HEK293 (cell line): ENCODE measurements around the gene CD74.

Experiments used
- CTCF ChIA-PET: fragments of 350-600 bp; formaldehyde crosslinking; extraction: SDS; loops from one replicate; lab custom pipeline; 2021; ENCODE audit warnings: antibody characterized with exemption; lab: Yijun Ruan, JAX
- POLR2A ChIA-PET: fragments of 300-600 bp; formaldehyde crosslinking; extraction: SDS; loops from one replicate; lab custom pipeline; 2020; ENCODE audit warnings: antibody characterized with exemption, inconsistent platforms; lab: Yijun Ruan, JAX
- H3K27ac ChIP-seq: fragments of 200-500 bp; sonication (Bioruptor generic); 2 replicates; pipeline ENCODE4 v1.5.1; 2014; ENCODE audit warnings: low read depth, low read length, control low read depth, inconsistent platforms; ENCODE audit errors: extremely low read depth
- H3K36me3 ChIP-seq, 2 experiments: fragments of 200-500 bp in 1 of 2; sonication (Bioruptor generic) in 1 of 2; 1 replicate in 1 of 2; 2 replicates in 1 of 2; pipeline ENCODE4 v1.5.1; 2014 to 2017; ENCODE audit warnings: inconsistent platforms in 2 of 2, low read length in 2 of 2; ENCODE audit not compliant: control insufficient read depth in 2 of 2, insufficient read depth in 1 of 2
- H3K4me1 ChIP-seq: fragments of 200-500 bp; sonication (Bioruptor generic); 2 replicates; pipeline ENCODE4 v1.5.1; 2014; ENCODE audit warnings: mild to moderate bottlenecking, low read length, inconsistent platforms; ENCODE audit not compliant: control insufficient read depth, insufficient read depth
- H3K4me3 ChIP-seq: 2 replicates; pipeline ENCODE4 v1.5.1; 2011; ENCODE audit warnings: low read depth, mild to moderate bottlenecking, control low read depth, low read length, moderate library complexity
- H3K9me3 ChIP-seq: fragments of 200-500 bp; sonication (Bioruptor generic); 2 replicates; pipeline ENCODE4 v1.5.1; 2014; ENCODE audit warnings: low read depth, low read length, inconsistent platforms; ENCODE audit not compliant: control insufficient read depth, insufficient read depth
- ATF2 ChIP-seq: fragments of 450-650 bp; formaldehyde crosslinking; IDR thresholded peaks from 2 replicates; pipeline ENCODE4 v1.5.1; 2016; ENCODE audit warnings: missing biosample characterization, missing genetic modification characterization, low read depth
- SP2 ChIP-seq: fragments of 450-650 bp; formaldehyde crosslinking; IDR thresholded peaks from 2 replicates; pipeline ENCODE4 v1.5.1; 2016; ENCODE audit warnings: missing biosample characterization, missing genetic modification characterization
- YY1 ChIP-seq: fragments of 450-650 bp; formaldehyde crosslinking; IDR thresholded peaks from 2 replicates; pipeline ENCODE4 v1.5.1; 2018; ENCODE audit warnings: missing biosample characterization, missing genetic modification characterization
- ZBTB17 ChIP-seq: fragments of 450-650 bp; formaldehyde crosslinking; IDR thresholded peaks from 2 replicates; pipeline ENCODE4 v1.5.1; 2016; ENCODE audit warnings: missing biosample characterization, missing genetic modification characterization
- ZBTB21 ChIP-seq: fragments of 450-650 bp; formaldehyde crosslinking; IDR thresholded peaks from 2 replicates; pipeline ENCODE4 v1.5.1; 2017; ENCODE audit warnings: missing biosample characterization, missing genetic modification characterization
- ZBTB49 ChIP-seq: fragments of 450-650 bp; formaldehyde crosslinking; IDR thresholded peaks from 2 replicates; pipeline ENCODE4 v1.5.1; 2016; ENCODE audit warnings: missing biosample characterization, missing genetic modification characterization, low read depth
- ZFP3 ChIP-seq: fragments of 450-650 bp; formaldehyde crosslinking; IDR thresholded peaks from 2 replicates; pipeline ENCODE4 v1.5.1; 2016; ENCODE audit warnings: low read depth, missing biosample characterization, missing genetic modification characterization
- ZFP37 ChIP-seq: fragments of 450-650 bp; formaldehyde crosslinking; IDR thresholded peaks from 2 replicates; pipeline ENCODE4 v1.5.1; 2016; ENCODE audit warnings: missing biosample characterization, missing genetic modification characterization
- ZNF2 ChIP-seq: fragments of 450-650 bp; formaldehyde crosslinking; IDR thresholded peaks from 2 replicates; pipeline ENCODE4 v1.5.1; 2016; ENCODE audit warnings: missing biosample characterization, missing genetic modification characterization
- ZNF280C ChIP-seq: fragments of 450-650 bp; formaldehyde crosslinking; IDR thresholded peaks from 2 replicates; pipeline ENCODE4 v1.5.1; 2016; ENCODE audit warnings: missing biosample characterization, missing genetic modification characterization
- ZNF391 ChIP-seq: fragments of 450-650 bp; formaldehyde crosslinking; IDR thresholded peaks from 2 replicates; pipeline ENCODE4 v1.5.1; 2016; ENCODE audit warnings: low read depth, missing biosample characterization, missing genetic modification characterization, borderline replicate concordance
- ZNF473 ChIP-seq: fragments of 450-650 bp; formaldehyde crosslinking; IDR thresholded peaks from 2 replicates; pipeline ENCODE4 v1.5.1; 2017; ENCODE audit warnings: missing biosample characterization, missing genetic modification characterization
- ZNF548 ChIP-seq: fragments of 450-650 bp; formaldehyde crosslinking; IDR thresholded peaks from 2 replicates; pipeline ENCODE4 v1.5.1; 2016; ENCODE audit warnings: missing biosample characterization, missing genetic modification characterization
- ZNF629 ChIP-seq: fragments of 450-650 bp; formaldehyde crosslinking; IDR thresholded peaks from 2 replicates; pipeline ENCODE4 v1.5.1; 2017; ENCODE audit warnings: missing biosample characterization, missing genetic modification characterization
- ZNF76 ChIP-seq: fragments of 450-650 bp; formaldehyde crosslinking; IDR thresholded peaks from 2 replicates; pipeline ENCODE4; 2016; ENCODE audit warnings: low read depth, missing biosample characterization, missing genetic modification characterization, borderline replicate concordance
- ZNF792 ChIP-seq: fragments of 450-650 bp; formaldehyde crosslinking; IDR thresholded peaks from 2 replicates; pipeline ENCODE4 v1.5.1; 2016; ENCODE audit warnings: missing biosample characterization, missing genetic modification characterization
- ZXDB ChIP-seq: fragments of 450-650 bp; formaldehyde crosslinking; IDR thresholded peaks from 2 replicates; pipeline ENCODE4 v1.5.1; 2016; ENCODE audit warnings: missing biosample characterization, missing genetic modification characterization
- TF ChIP-seq, protein P1 (sequence below): fragments of 450-650 bp; formaldehyde crosslinking; IDR thresholded peaks from 2 replicates; pipeline ENCODE4 v1.5.1; 2016; ENCODE audit warnings: missing biosample characterization, missing genetic modification characterization
- TF ChIP-seq, protein P2 (sequence below): fragments of 450-650 bp; formaldehyde crosslinking; IDR thresholded peaks from 2 replicates; pipeline ENCODE4 v1.5.1; 2016; ENCODE audit warnings: missing biosample characterization, missing genetic modification characterization, borderline replicate concordance
- TF ChIP-seq, protein P3 (sequence below): fragments of 450-650 bp; formaldehyde crosslinking; IDR thresholded peaks from 2 replicates; pipeline ENCODE4 v1.5.1; 2016; ENCODE audit warnings: missing biosample characterization, missing genetic modification characterization

The CD74 gene

DNA sequence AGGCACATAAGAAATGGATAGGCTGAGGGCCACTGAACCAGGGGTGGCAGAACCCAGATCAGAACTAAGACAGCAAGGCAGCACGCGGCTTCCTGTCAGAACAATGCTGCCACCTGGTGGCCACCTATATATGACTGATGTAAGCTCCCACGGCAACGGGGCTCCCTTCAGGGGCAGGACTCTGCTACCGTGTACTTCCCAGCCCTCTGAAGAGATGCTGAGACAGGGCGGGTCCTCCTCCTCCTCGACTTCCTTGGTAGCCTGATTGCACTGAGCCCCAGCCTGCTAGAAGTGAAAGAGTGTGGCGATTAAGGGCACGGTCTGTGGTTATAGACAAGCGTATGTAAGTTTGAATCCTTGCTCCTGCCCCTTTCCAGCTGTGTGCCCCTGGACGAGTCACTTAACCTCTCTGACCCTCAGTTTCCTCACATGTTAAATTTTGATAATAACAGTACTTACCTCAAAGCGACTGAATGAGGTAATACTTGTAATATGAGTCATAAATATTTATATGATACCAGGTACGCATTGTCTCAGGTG lies 23.5 kb upstream of the CD74 start (continued):
- TF ChIP-seq, protein P1, sequence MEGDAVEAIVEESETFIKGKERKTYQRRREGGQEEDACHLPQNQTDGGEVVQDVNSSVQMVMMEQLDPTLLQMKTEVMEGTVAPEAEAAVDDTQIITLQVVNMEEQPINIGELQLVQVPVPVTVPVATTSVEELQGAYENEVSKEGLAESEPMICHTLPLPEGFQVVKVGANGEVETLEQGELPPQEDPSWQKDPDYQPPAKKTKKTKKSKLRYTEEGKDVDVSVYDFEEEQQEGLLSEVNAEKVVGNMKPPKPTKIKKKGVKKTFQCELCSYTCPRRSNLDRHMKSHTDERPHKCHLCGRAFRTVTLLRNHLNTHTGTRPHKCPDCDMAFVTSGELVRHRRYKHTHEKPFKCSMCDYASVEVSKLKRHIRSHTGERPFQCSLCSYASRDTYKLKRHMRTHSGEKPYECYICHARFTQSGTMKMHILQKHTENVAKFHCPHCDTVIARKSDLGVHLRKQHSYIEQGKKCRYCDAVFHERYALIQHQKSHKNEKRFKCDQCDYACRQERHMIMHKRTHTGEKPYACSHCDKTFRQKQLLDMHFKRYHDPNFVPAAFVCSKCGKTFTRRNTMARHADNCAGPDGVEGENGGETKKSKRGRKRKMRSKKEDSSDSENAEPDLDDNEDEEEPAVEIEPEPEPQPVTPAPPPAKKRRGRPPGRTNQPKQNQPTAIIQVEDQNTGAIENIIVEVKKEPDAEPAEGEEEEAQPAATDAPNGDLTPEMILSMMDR (tag by site-specific recombination), result peak; percentile 91
- TF ChIP-seq, protein P2, sequence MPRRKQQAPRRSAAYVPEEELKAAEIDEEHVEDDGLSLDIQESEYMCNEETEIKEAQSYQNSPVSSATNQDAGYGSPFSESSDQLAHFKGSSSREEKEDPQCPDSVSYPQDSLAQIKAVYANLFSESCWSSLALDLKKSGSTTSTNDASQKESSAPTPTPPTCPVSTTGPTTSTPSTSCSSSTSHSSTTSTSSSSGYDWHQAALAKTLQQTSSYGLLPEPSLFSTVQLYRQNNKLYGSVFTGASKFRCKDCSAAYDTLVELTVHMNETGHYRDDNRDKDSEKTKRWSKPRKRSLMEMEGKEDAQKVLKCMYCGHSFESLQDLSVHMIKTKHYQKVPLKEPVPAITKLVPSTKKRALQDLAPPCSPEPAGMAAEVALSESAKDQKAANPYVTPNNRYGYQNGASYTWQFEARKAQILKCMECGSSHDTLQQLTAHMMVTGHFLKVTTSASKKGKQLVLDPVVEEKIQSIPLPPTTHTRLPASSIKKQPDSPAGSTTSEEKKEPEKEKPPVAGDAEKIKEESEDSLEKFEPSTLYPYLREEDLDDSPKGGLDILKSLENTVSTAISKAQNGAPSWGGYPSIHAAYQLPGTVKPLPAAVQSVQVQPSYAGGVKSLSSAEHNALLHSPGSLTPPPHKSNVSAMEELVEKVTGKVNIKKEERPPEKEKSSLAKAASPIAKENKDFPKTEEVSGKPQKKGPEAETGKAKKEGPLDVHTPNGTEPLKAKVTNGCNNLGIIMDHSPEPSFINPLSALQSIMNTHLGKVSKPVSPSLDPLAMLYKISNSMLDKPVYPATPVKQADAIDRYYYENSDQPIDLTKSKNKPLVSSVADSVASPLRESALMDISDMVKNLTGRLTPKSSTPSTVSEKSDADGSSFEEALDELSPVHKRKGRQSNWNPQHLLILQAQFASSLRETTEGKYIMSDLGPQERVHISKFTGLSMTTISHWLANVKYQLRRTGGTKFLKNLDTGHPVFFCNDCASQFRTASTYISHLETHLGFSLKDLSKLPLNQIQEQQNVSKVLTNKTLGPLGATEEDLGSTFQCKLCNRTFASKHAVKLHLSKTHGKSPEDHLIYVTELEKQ (tag by site-specific recombination), result no peak
- no peak for TF ChIP-seq ZFP37 (tag by site-specific recombination)
- TF ChIP-seq ZFP3 (tag by site-specific recombination), result no peak
- peak; percentile 74 for TF ChIP-seq ZBTB17
- TF ChIP-seq, protein P3, sequence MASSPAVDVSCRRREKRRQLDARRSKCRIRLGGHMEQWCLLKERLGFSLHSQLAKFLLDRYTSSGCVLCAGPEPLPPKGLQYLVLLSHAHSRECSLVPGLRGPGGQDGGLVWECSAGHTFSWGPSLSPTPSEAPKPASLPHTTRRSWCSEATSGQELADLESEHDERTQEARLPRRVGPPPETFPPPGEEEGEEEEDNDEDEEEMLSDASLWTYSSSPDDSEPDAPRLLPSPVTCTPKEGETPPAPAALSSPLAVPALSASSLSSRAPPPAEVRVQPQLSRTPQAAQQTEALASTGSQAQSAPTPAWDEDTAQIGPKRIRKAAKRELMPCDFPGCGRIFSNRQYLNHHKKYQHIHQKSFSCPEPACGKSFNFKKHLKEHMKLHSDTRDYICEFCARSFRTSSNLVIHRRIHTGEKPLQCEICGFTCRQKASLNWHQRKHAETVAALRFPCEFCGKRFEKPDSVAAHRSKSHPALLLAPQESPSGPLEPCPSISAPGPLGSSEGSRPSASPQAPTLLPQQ (tag by site-specific recombination), result 0 out of 2 replicates have a peak, but pooled peaks have one; percentile 18
- TF ChIP-seq ZXDB (tag by site-specific recombination), result peak; percentile 100
- TF ChIP-seq, all 188 proteins: peak for 11

DNA sequence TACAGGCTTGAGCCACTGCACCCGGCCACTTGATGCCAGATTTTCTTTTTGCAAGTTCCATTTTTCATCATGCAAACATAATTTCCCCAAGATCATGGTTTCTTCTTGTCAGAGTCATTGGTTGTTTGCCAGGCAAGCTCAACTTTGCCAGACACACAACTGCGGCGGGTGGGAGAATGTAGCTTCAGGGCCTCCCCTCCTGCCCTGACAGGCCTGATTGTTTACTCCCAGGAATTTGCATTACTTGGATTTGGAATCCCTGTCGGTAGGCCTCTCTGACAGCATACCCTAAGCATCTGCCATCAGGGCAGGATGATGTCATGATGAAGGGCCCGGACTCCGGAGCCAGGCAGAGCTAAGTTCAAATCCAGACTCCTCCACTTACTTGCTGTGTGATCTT lies 21.8 kb upstream of the CD74 start:
- Histone ChIP-seq H3K9me3 (no peaks in the 10 kb centered on the region), H3K4me1 (no peaks in the 10 kb centered on the region), H3K27ac (no peak overlapping the region), H3K36me3 (no peaks in the 10 kb centered on the region), H3K4me3 (no peak overlapping the region)
- ChIA-PET POLR2A (interaction anchor here (0.8 kb wide), 1 partner anchor 25 kb away, joined by 3 read pairs; no protein-coding TSS in a partner anchor), CTCF (interaction anchor here (0.7 to 1.9 kb wide), 5 partner anchors 9 to 605 kb away, joined by 3 to 7 read pairs (median 3); no protein-coding TSS in a partner anchor)
- TF ChIP-seq SP2, result no peak
- TF ChIP-seq ZBTB49, result no peak
- TF ChIP-seq ZNF2 (tag by site-specific recombination), result no peak
- TF ChIP-seq ZNF473, result no peak
- TF ChIP-seq ZNF792, result no peak
- no peak for TF ChIP-seq ZNF76 (tag by site-specific recombination)
- no peak for TF ChIP-seq ZNF548
- TF ChIP-seq YY1 (tag by site-specific recombination), result no peak
- no peak for TF ChIP-seq ZNF280C
- no peak for TF ChIP-seq ZNF391 (tag by site-specific recombination)
- peak; percentile 41; the same call in 1 of the 2 replicates for TF ChIP-seq ZNF629 (tag by site-specific recombination)
- peak; percentile 52; the same call in 1 of the 2 replicates for TF ChIP-seq ATF2 (tag by site-specific recombination)
- 0 out of 2 replicates have a peak, but pooled peaks have one; percentile 37 for TF ChIP-seq ZBTB21 (tag by site-specific recombination)
